Measurements from ENCODE around the gene IL17A.

IL17A gene

GRCh38 chr6:52186075-52186474 is at the start of gene IL17A:
IL17A (plus strand) TSS chr6:52186375; CDS start chr6:52186432, 57 bp downstream.
- DNase-seq = no peak

- DNase-seq = no peak
These were observed 49.2 kb upstream of the IL17A start for GRCh38 chr6:52136934-52137467.

DNA sequence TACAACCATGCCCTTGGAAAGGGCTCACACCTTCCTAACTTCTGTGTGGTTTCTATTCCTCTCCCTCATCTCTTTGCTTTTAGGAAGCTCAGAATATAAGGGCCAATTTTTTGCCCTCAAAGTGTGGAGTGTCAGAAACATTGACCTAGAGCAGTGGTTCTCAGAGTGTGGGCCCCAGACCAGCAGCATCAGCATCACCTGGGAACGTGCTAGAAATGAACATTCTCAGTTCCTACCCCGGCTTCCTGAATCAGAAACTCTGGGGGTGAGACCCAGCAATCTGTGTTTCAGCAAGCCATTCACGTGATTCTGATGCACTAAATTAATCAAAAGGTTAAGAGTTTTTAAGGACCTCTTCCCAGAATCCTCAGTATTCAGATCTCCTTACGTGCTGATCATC is 47.9 kb upstream of the IL17A start:
- DNase-seq = no peak

DNA sequence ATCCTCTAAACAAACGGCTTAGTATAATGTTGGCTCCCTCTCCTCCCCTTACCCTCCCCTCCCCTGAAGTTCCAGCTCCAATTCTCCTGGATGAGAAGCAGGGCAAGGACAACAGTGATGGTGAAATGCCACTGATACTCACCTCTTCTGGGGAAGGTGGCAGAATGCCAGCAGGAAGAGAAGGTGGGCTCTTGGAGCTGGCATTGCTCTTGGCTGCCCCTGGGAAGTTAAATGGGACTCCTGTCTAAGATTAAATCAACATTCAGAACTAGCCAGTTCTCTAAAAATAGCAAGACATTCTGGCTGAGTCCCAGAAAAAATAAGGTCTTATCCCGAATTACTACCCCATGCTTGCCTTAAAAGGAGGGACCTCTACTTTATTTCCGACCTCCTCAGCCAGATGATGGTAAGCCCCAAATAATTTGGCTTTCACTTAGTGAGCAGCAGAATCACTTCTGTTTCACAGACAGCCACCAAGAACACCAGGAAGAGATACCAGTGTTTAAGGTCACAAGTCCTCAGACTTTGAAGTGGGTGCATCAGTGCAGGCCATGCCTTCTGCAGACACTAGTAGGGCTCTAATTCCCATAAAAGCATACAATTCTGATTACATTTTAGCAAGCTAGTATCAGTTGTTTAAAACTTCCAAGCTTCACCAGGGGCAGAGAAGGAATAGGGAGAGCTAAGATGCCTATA is 46.0 kb upstream of the IL17A start:
- DNase-seq = no peak

DNA sequence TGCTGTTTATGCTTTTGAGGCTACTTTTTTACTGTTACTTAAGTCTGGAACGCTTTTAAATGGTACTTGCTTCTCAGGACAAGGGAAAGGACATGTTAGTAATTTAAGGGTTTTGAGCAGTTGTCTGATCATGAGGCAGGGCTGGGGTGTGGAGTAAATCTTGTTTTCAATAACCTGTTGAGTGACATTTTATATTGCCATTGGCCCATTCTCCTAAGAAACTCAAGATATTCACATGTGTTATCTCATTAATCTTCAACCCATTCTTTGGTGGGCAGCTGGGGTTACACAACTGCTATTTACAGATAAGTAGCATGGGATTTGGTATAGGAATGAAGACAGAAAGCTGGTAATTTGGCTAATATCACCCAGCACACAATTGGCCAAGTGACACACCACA is 44.6 kb upstream of the IL17A start:
- no peak for DNase-seq

DNA sequence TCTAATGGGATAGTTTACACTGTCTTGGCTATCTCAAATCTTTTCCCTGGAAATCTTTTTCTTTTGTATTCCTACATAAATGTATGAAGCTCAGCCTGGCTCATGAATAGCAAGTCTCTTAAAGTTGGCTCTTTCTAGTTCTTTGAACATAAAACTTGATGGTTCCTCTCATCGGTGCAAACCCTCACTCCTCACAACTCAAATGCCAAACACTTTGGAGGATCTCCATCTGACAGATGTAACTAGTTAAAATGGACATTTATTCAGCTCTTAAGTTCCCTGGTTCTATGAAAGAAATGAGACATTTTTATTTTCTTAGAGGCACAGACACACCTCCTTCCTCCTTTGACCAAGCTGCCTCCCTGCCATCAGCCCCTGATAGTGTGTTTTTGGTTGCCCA is 43.6 kb upstream of the IL17A start:
- no peak for DNase-seq

DNA sequence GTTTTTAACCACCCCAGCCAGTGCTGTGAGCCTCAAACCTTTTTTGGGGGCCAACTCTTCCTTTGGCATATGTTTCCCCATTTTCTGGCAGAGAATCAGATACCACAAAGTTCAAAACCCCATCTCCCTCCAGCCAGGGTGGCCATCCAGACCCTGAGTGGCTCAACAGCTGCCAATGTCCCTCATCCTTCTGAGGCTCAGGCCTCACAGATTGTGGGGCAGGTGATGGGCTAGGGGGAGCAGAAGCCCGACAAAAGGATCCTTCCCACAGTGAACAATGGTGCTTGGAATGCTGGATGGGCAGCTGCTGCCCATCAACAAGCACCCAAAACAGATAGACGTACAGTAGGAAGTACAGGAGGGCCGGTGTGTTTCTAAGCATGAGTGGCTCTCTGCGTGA is 42.6 kb upstream of the IL17A start:
- no peak for DNase-seq

GRCh38 chr6:52144196-52145076 is 41.7 kb upstream of the IL17A start:
- no peak for DNase-seq

GRCh38 chr6:52146851-52147445 is 39.2 kb upstream of the IL17A start:
- DNase-seq = no peak

DNA sequence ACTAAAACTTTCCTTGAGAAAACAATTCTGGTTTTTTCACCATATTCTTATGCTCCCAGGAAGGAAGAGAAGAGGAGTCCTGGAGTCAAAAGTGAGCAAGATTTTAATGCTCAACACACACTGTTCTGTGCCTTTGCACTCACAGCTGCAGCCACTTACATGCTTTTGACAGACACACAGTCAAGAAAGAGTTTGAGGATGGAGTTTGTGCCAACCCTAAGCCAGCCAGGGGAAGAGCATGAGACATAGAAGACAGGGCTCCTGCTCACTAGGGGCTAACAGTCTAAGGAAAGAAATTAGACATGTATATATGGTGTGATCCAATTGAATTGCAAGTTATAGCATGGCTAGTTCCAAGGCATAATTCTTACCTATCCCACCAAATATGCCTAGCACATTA is 37.1 kb upstream of the IL17A start:
- no peak for DNase-seq

- DNase-seq = no peak
These were observed 36.2 kb upstream of the IL17A start for GRCh38 chr6:52149949-52150348.

GRCh38 chr6:52152070-52152423 is 34.1 kb upstream of the IL17A start:
- DNase-seq = no peak

GRCh38 chr6:52152711-52153160 is 33.4 kb upstream of the IL17A start:
- no peak for DNase-seq

GRCh38 chr6:52154381-52154780 is 31.8 kb upstream of the IL17A start:
- DNase-seq = no peak

DNA sequence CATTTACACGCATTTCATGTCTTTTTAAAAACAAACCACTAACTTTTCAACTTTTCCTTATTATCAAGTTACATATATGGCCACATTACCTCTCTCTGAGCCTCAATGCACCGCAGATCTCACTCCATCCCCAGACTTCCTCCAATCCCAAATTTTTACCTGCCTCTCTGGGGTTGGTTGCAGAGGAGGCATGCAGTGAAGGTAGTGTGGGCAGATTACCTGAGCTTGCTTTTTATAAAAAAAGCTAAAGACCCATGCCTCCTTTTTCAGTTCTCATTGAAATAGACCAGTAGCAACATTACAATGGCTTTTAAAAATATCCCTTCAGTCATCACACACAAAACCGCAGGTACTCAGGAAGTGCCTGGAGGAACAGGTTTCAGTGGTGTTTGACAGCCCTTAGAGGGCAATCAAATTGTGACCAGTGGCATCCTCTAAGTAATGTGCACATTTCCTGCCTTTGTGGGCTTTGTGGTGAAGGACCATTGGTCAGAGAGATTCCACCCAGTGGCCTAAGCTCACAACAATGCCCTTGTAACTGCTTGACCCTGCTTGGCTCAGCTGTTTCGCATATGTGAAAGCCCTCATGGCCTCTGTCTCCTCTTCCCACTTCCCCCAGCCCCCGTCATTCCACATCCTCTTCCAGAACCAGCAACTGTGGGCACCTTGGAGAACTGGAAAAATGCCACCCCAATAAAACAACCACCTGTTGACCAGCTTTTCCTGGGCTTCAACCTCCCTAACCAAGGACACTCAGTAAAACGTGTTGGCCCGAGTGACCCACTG is 30.2 kb upstream of the IL17A start:
- DNase-seq = no peak

DNA sequence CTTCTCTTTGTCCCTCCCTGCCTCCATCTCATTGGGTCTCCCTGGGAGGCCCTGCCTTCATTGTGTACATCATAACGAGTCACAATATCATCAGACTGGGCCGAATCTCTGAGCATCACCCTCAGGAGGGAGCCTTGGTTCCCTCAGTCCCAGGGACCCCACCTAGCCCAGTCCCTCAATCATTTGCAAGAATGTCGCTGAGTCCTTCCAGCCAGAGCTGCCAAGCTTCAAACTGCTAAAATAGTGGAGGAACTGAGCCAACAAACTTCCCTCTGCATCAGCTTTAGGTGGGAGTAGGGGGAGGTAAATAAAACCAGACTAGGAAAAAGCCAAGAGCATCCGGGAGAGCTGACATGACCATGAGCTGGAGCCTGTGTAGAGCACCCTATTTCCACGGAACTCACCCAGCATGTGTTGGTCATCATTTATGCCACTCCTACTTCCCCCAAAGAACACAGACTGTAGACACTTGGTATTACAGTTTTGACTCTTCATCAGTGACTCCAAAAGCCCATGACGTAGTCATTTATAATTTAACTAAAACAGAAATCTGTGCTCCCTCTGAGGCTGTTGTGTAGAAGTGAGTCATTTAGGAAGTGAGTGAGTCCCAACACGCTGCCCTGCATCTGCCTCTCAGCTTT is 28.8 kb upstream of the IL17A start:
- DNase-seq = no peak

DNA sequence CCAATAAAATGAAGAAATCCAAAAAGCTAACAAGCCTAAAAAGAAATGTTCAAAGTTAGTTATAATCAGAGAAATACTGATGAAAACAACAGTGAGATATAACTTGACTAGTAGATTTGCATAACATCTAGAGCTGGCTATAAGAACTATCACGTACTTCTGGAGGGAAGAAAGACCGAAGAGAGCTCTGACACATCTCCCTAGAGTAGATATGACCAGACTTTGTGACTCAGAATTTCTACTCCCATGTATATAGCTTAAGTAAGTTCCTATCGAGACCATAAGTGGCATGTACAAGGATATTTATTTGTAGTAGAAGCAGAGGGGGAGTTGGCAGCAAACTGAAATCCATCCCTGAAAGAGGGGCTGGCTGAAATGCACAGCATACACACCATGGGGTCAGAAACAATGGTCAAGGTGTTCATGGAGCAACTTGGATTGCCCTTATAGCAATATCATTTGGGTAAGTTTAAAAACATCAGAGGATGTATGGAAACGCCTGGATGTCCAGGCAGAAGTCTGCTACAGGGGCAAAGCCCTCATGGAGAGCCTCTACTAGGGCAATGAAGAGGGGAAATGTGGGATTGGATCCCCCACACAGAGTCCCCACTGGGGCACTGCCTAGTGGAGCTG is 25.6 kb upstream of the IL17A start:
- no peak for DNase-seq

- no peak for DNase-seq
These were observed 24.3 kb upstream of the IL17A start for GRCh38 chr6:52161689-52162438.

DNA sequence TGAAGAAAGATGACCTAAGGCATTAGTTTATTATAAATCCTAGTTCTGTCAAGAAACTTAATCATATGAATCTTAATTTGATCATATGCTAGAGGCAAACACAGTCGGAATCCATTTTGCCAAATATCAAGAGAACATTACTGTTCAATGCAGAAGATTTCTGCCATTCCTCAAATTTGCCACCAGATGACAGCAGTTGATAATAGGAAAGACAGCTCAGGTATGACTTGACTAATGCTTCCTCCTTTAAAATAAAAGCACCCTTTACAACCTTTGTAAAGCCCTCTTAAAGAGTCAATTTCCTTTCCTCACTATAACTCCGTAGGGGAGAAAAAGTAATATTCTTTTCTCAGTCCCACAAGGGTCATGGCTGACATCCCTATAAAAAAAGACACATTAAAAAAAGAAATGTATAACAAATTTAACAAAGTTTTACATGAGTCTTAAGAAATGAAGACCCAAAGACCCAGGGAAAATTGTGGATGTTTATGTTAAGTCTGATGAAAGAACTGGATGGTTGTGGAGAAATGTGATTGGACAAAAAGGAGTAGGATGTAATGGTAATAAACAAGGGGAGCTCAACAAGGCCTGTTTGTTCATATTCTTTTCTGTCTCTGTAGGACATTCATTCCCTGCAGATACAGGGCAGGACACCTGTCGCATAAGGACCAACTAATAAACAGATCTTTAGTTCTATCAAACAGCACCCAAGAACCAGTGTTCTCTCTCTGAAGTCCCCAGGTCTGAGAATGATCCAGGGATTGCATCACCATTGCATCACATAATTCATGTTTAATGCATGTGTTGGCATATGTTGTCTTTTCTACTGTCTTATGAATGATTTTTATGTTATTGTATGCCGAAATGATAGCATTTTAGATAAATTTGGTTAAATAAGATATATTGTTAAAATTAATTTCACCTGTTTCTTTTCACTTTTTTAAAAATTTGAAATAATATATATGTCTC is 23.0 kb upstream of the IL17A start:
- DNase-seq = no peak

Data from NCI-H524 treated with DMSO at 0.1 percent for 48 hours (cell line).